MV-4-11 (cell line): ENCODE data around the gene ATP1A4.

Source experiments
- DNase-seq: peaks from one replicate; lab custom pipeline; 2025; lab: John Stamatoyannopoulos, UW

ATP1A4 gene

DNA sequence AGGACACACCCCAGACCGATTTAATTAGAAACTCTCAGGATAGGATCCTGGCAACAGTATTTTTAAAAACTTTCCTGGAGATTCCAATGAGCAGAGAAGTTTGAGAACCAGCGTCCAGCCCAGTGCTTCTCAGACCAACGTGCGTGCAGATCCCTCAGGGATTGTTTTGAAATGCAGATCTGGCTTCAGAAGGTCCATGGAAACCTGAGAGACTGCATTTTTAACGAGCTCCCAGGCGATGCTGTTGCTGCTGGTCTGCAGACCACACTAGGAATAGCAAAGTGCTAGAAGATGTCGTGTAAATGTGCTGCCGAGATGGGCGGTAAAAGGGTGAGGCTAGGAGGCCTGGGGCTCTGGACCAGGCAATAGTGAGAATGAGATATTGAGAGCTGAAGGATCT, 20.6 kb downstream of the ATP1A4 start:
- DNase-seq: no peak

DNA sequence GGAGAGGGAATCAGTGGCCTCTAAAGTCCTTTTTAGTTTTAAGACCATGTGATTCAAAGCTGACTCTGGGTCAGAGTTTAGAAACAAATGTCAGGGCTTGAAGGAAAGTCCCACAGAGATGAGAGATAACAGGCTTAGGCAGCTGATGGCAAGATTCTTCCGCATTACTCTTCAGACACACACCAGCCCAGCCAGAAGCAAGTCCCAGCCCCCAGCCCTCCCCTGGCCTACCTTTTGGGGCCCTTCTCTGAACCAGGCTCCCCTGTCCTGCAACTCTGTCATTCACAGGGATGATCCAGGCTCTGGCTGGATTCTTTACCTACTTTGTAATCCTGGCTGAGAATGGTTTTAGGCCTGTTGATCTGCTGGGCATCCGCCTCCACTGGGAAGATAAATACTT, 25.8 kb downstream of the ATP1A4 start:
- DNase-seq: no peak

- no peak for DNase-seq
Measured at GRCh38 chr1:160177667-160178066, 26.3 kb downstream of the ATP1A4 start.

DNA sequence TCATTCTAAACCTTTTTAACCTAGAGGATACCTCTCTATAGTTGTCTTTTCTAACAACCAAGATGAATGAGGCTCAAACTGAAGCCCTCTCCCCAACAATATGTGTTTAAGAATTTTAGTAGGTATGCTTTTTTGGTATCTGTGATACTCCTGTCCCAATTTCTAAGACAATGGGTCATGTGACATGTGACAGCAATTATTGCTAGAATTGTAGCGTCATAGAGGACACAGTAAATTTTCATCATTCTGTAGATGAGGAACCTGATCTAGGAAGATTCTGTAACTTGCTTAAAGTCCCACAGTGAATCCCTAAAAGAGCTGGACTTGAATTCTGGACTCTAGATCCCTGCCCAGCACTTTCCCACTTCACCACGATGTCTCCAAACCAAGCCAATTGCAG, 27.3 kb downstream of the ATP1A4 start:
- DNase-seq: no peak

- no peak for DNase-seq
Measured at GRCh38 chr1:160179336-160179735, 27.9 kb downstream of the ATP1A4 start.

DNA sequence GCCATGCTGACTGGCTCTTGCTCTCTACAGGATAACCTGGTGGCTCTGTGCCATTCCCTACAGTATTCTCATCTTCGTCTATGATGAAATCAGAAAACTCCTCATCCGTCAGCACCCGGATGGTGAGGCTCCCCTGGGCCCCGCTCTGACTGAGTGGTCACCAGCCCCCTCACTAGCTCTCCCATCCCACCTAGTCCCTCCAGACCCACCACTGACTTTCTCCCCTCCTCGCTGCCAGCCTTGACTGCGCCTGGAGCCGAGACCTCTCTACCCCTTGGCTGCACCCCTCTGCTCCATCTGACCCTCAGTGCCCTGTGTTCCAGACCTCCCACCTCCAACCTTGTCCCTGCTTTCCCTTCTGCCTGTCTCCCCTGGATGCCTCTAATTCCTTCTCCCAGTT, 34.8 kb downstream of the ATP1A4 start:
- no peak for DNase-seq

- no peak for DNase-seq
Measured at GRCh38 chr1:160186729-160187128, 35.3 kb downstream of the ATP1A4 start.

- DNase-seq: no peak
Measured at GRCh38 chr1:160187407-160187806, 36.0 kb downstream of the ATP1A4 start.

DNA sequence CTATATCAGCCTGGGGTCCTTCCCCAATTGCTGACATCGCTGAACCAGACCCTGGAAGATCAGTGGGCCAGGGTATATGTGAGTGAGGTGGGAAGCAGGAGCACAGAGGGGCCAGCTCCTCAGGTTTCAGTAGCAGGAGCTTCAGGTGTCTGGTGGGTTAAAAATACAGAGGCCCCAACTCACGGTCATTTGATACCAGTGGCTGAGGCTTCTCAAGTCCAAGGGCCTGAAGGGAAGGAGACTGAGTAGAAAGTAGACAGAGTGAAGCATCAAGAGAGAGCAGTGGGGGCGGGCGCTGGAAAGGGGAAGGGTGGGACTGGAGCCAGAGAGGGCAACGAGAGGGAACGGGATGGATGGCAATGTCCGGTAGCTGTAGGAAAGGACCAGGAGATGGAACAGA, 36.9 kb downstream of the ATP1A4 start:
- DNase-seq: no peak

GRCh38 chr1:160189649-160190625, 38.5 kb downstream of the ATP1A4 start, which contains the start of gene CASQ1:
Gene CASQ1 (plus strand): TSS chr1:160190575. CDS start chr1:160190752, 177 bp downstream.
- no peak for DNase-seq

DNA sequence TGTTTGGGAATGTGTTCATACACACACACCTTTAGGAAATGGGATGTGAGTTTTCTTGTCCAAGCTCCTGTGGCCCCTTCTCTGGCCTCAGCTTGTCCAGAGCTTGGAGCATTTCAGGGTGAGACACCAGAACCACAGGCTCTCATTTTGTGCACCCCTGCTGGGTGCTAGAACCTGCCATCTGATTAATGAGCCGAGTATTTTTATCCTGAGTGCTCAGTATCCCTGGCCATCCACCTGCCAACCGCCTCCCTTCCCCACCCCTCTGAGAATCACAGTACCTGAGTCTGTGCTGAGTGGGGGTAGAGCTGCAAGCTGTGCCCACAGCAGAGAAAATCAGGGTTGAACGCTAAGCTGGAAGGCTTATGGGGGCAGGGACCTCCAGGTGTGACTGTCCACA, 40.4 kb downstream of the ATP1A4 start:
- DNase-seq: no peak

GRCh38 chr1:160192234-160192633, 40.8 kb downstream of the ATP1A4 start:
- no peak for DNase-seq

DNA sequence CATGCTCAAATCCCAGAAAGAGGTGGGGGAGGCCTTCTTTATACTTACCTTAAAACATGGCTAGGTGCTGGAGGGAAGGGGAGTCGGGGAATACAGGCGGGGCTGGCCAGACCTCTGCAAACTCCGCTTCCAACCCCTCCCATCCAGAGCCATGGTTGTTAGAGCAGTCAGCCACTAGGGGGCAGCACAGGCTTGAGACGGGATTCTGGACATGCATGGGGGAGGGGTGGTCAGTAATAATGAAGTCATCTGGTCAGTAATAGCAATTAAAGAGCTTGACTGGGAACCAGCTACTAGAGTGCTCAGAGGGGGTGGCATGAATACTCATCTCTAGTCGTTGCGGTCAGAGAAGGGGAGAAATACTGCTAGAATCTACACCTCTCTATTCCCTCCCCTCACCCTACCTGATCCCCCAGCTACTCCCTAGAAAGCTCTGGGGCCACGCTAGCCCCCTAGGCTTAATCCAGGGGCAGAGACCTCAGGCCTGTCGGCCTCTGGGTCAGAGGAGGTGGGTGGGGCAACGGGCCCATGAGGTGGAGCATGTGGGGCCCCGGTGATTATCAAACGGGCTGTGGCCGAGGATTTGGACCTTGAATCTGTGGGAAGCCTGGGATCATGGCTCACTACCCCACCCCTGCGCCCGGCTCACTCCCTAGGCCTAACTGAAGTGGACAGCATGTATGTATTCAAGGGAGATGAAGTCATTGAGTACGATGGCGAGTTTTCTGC, 41.9 kb downstream of the ATP1A4 start:
- DNase-seq: peak; percentile 45

DNA sequence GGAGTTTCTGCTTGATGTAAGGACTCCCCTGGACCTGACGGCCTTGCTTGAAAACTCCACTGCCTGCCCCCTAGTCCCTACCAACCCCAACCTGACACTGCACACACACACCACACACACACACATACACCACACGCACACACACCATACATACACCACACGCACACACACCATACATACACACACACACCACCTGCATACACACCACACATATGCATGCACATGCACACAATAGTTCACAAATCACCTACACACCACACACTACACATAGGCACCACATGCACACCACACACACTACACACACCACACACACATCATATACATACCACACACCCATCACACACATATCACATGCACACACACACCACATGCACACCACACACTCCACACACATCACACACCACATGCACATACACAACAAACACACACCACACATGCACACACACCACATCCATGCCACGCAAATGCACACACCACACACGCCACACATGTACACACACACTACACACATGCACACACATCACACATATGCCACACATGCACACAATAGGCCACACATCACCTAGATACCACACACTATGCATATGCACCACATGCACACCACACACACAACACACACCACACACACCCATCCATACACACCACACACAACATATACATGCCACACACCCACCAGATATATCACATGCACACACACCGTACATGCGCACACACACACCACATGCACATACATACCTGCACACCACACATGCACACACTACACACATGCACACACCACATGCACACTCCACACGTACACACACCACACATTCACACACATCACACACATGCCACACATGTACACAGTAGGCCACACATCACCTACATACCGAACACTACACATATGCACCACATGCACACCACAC, 42.7 kb downstream of the ATP1A4 start:
- DNase-seq: no peak

DNA sequence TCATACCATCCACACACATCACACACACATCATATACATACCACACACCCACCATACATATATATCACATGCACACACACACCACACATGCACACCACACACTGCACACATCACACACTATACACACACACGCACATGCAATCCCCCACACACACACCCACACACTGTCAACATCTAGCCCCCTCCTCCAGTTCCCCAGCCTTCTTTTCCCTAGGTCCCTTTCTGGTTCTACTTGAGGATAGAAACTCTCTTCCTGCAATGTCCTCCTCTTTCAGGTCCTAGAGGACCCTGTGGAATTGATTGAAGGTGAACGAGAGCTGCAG, 43.3 kb downstream of the ATP1A4 start:
- DNase-seq: no peak

DNA sequence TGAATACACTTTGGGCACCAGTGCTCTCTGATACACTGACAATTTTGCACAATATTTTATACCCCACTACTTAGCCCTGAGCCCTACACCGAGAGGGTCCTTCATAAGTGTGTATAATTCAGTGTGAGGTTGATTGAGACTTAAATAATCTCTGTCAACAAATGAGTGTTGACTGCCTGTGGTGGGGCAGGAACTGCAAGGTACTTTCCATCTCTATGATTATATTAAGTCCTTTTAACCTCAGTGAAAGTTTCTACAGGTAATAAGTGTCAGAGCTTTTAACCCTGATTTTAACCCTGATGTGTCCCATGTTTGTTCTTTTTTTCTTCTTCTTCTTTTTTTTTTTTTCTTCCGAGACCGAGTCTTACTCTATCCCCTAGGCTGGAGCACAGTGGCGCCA, 44.7 kb downstream of the ATP1A4 start:
- DNase-seq: no peak

DNA sequence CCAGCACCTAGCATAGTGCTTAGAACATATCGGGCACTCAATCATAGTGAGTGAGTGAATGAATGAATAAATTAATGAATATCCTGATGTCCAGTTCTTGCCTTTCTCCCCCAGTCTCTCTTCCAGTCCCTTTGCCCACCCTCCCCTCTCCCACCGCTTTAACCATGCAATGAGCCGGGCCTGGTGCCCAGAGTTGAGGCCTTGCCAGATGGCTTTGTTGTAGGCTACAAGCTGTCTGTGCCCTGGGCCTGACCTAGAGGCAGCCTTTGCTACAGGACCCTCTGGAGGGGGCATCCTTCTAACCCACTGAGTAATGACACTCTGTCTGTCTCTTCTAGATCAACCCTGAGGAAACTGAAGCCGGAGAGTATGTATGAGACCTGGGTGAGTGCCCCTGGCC, 45.8 kb downstream of the ATP1A4 start:
- no peak for DNase-seq

DNA sequence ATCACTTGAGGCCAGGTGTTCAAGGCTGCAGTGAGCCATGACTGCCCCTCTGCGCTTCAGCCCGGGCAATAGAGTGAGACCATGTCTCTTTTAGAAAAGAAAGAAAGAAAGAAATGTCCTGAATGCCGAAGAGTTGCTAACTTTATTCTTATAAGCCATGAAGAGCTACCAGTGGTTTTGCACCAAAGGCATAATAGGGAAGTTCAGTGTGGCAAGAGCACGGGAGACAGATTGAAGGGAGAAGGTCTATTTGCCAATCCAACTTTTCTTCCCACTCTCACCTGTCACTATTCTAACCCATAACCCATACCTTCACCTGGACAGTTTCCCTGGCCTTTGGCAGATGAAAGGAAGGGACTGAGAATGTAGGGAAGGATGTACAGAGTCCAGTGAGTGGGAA, 49.4 kb downstream of the ATP1A4 start:
- peak; percentile 29 for DNase-seq

DNA sequence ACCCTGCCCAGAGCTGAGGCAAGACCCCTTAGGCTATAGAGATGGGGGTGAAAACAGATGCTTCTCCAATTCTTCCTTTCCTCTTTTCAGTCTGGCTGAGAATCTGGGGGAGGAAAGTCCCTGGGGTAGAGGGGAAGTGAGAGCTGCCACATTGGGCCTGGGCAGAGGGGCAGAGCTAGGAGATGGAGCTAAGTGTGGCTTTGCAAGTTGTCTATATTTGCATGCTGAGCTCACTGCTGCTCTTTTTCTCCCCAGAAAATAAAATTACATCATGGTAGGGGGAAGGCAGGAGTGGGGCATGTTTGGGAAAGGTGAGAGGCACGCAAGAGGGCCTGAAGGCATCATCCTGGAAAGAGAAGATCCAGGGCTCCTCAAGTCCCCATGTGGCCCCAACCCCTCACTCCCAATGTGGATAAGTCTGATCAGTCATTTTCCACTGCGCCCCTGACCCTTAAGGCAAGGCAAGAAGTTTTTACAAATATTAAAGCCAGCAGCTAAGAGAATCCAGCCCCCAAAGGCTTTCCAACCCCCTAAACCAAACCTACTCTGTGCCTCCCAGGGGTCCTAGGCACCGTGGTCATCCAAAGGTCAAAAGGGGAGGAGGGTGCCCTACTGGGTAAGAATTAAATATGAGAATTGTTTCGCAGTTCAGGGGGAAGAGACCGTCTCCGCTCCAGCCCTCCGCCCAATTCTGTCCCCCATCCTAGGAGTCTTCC, 53.3 kb downstream of the ATP1A4 start:
- DNase-seq: peak; percentile 92

GRCh38 chr1:160205242-160206035, 54.0 kb downstream of the ATP1A4 start, which contains the start of gene PEA15:
Gene PEA15 (plus strand): TSS chr1:160205384. CDS start chr1:160211545, 6,161 bp downstream.
- DNase-seq: peak; percentile 16

GRCh38 chr1:160206036-160206389, 54.6 kb downstream of the ATP1A4 start:
- DNase-seq: no peak
